Aorta (tissue), 5 donors: ENCODE measurements around the gene ACCS. TPM values are rescaled to one million over a fixed set of nuclear protein-coding genes. Genes with fewer than 3 reads are reported as not detected.

Source experiments
- ATAC-seq: fragments of 200-7000 bp; cut with Tn5 transposase; one replicate; pipeline ENCODE4 v1.9.1; 2022; ENCODE audit warnings: moderate library complexity; ENCODE audit not compliant: low FRiP score
- DNase-seq, 2 donors: peaks; one replicate each; pipeline ENCODE4 v3.0.0-alpha.2; 2020
- H3K27ac ChIP-seq, 2 donors: one replicate each; pipeline ENCODE4 v1.5.1; 2013; ENCODE audit warnings: low read length in 2 of 2, mild to moderate bottlenecking in 2 of 2, moderate library complexity in 2 of 2, control low read depth in 1 of 2, inconsistent platforms in 1 of 2, low read depth in 1 of 2
- H3K27me3 ChIP-seq, 2 donors: one replicate each; pipeline ENCODE4 v1.6.1; 2013; ENCODE audit warnings: control low read depth in 1 of 2, low read length in 1 of 2, mild to moderate bottlenecking in 1 of 2, moderate library complexity in 1 of 2; ENCODE audit not compliant: insufficient read depth in 2 of 2, control insufficient read depth in 1 of 2
- H3K36me3 ChIP-seq, 2 donors: one replicate each; pipeline ENCODE4 v1.6.1; 2013; ENCODE audit warnings: control low read depth in 1 of 2, low read length in 1 of 2, mild to moderate bottlenecking in 1 of 2; ENCODE audit not compliant: insufficient read depth in 2 of 2, control insufficient read depth in 1 of 2
- H3K4me1 ChIP-seq, 2 donors: one replicate each; pipeline ENCODE4 v1.6.1; 2013; ENCODE audit warnings: low read length in 2 of 2, control low read depth in 1 of 2, mild to moderate bottlenecking in 1 of 2, moderate library complexity in 1 of 2; ENCODE audit not compliant: insufficient read depth in 2 of 2, control insufficient read depth in 1 of 2
- H3K4me3 ChIP-seq, 2 donors: one replicate each; pipeline ENCODE4 v1.5.1; 2013; ENCODE audit warnings: low read length in 2 of 2, control low read depth in 1 of 2, mild to moderate bottlenecking in 1 of 2
- H3K9me3 ChIP-seq: one replicate; pipeline ENCODE4 v1.6.1; 2013; ENCODE audit warnings: mild to moderate bottlenecking, low read length; ENCODE audit not compliant: control insufficient read depth
- WGBS, 2 donors: extraction: QIAGEN DNeasy Blood & Tissue Kit; methylation state at CpG; one replicate each; pipeline ENCODE4 v1.1.7; 2013; 5-methylcytosine and 5-hydroxymethylcytosine counted together
- intact Hi-C, 2 donors: fragments of 100-400 bp; cut with DNase I; formaldehyde crosslinking; loops; one replicate each; pipeline versions ENCODE4 v1.14.2 to v1.15.0; 2022
- polyA plus RNA-seq, 2 donors: library from polyadenylated mRNA; stranded (reverse); fragments of 200-250 nt; gene quantifications; one replicate each; pipeline ENCODE4 v1.2.3, GENCODE V29; 2013
- total RNA-seq, 2 donors: library from RNA; stranded (reverse); fragmentation: NEBNext Ultra II Directional; extraction: Animal tissue kit (Norgen Biotek cat#: 25700); gene quantifications; one replicate each; pipeline ENCODE4 v1.2.1, GENCODE V29; 2021
- donor health status: healthy with polysubstance abuse.
- donor health status: Bipolar disorder and iron deficiency.
- donor health status: DM: no; HTN: no; CAD: no.
- donor health status: DM: no; HTN: no; CAD: no.
- donor health status: DM: yes; HTN: yes; CAD: no.

The ACCS gene
- total and polyA plus RNA-seq, 4 donors, result 8.8 to 92.5 (median 60.3) TPM

- Histone ChIP-seq H3K36me3 (peaks cover 0 to 3% of the 10 kb centered on the region in 2 donors), H3K9me3 (no peaks in the 10 kb centered on the region), H3K27ac (no peak overlapping the region), H3K27me3 (no peaks in the 10 kb centered on the region), H3K4me1 (no peaks in the 10 kb centered on the region), H3K4me3 (no peak overlapping the region)
- intact Hi-C loops, result loop anchor here in 1 of 2 donors (5.0 kb wide), 1 partner anchor 447 kb away; no protein-coding TSS in a partner anchor
- DNase-seq (no peak), ATAC-seq (no peak)
- WGBS, 2 donors, result 91 to 94% methylated on average over 1 of the region's 1 CpG
Measured at GRCh38 chr11:44090539-44090938, 24.5 kb downstream of the ACCS start.

GRCh38 chr11:44094260-44094868 lies 28.3 kb downstream of the ACCS start:
- Histone ChIP-seq H3K36me3 (peaks cover 0 to 3% of the 10 kb centered on the region in 2 donors), H3K4me1 (no peaks in the 10 kb centered on the region), H3K27me3 (no peaks in the 10 kb centered on the region), H3K4me3 (no peak overlapping the region), H3K27ac (no peak overlapping the region), H3K9me3 (no peaks in the 10 kb centered on the region)
- intact Hi-C loops, result loop anchor here in 1 of 2 donors (5.0 kb wide), 1 partner anchor 443 kb away; no protein-coding TSS in a partner anchor
- DNase-seq (peak; percentile 79), ATAC-seq (peak; percentile 80)
- 28 to 29% methylated on average over 11 of the region's 11 CpGs for WGBS, 2 donors

GRCh38 chr11:44095506-44096359 lies 29.7 kb downstream of the ACCS start, which contains the start of gene EXT2:
Gene EXT2, plus strand, starts transcription at chr11:44095678. Its CDS starts 12,035 bp downstream, at chr11:44107713.
- peak; percentile 97 for ATAC-seq
- peak within 1 kb of the TSS; percentile 94 to 96 for H3K4me3 ChIP-seq
- intact Hi-C loops, result loop anchor here in 1 of 2 donors (5.0 kb wide), 1 partner anchor 442 kb away; no protein-coding TSS in a partner anchor
- peak within 1 kb of the TSS in 1 of 2 donors; percentile 60 for H3K27ac ChIP-seq
- H3K36me3 ChIP-seq, result peaks cover 2 to 5% of the 10 kb centered on the region in 2 donors
- peak; percentile 92 to 97 for DNase-seq
- 1% methylated on average over 70 to 83 of the region's 83 CpGs for WGBS, 2 donors
- no peaks in the 10 kb centered on the region for H3K9me3 ChIP-seq
- H3K4me1 ChIP-seq, result no peaks in the 10 kb centered on the region
- no peaks in the 10 kb centered on the region for H3K27me3 ChIP-seq

- Histone ChIP-seq H3K4me1 (peaks cover under 1 to 2% of the 10 kb centered on the region in 2 donors), H3K27ac (no peak overlapping the region), H3K36me3 (peaks cover 2 to 5% of the 10 kb centered on the region in 2 donors), H3K27me3 (no peaks in the 10 kb centered on the region), H3K9me3 (no peaks in the 10 kb centered on the region), H3K4me3 (peak overlapping the region; percentile 94 to 96)
- no peak for ATAC-seq
- intact Hi-C loops, result loop anchor here in 1 of 2 donors (5.0 kb wide), 1 partner anchor 441 kb away; no protein-coding TSS in a partner anchor
- peak in 1 of 2 donors; percentile 75 for DNase-seq
- 11% methylated on average over 18 of the region's 18 CpGs for WGBS, 2 donors
Measured at GRCh38 chr11:44096360-44097185, 30.5 kb downstream of the ACCS start.

- H3K4me3 ChIP-seq, result no peak overlapping the region
- WGBS, 2 donors, result 73 to 76% methylated on average over 2 of the region's 2 CpGs
- H3K36me3 ChIP-seq, result peaks cover 2 to 3% of the 10 kb centered on the region in 2 donors
- no peak overlapping the region for H3K27ac ChIP-seq
- DNase-seq, result no peak
- no peak for ATAC-seq
- H3K27me3 ChIP-seq, result no peaks in the 10 kb centered on the region
- H3K4me1 ChIP-seq, result peaks cover 2 to 4% of the 10 kb centered on the region in 2 donors
- H3K9me3 ChIP-seq, result no peaks in the 10 kb centered on the region
- intact Hi-C loops, result loop anchor here in 1 of 2 donors (5.0 kb wide), 1 partner anchor 439 kb away; no protein-coding TSS in a partner anchor
Measured at GRCh38 chr11:44097821-44098220, 31.8 kb downstream of the ACCS start.

- ATAC-seq (no peak), DNase-seq (no peak)
- Histone ChIP-seq H3K9me3 (no peaks in the 10 kb centered on the region), H3K4me3 (no peak overlapping the region), H3K27ac (no peak overlapping the region), H3K27me3 (no peaks in the 10 kb centered on the region), H3K36me3 (peaks cover 2 to 3% of the 10 kb centered on the region in 2 donors), H3K4me1 (peaks cover 2 to 4% of the 10 kb centered on the region in 2 donors)
- WGBS, 2 donors, result 66 to 68% methylated on average over 2 of the region's 2 CpGs
- intact Hi-C loops, result no loop called here
Measured at GRCh38 chr11:44101098-44101497, 35.0 kb downstream of the ACCS start.

- H3K27ac ChIP-seq, result no peak overlapping the region
- 89% methylated on average over 5 of the region's 5 CpGs for WGBS, 2 donors
- H3K4me1 ChIP-seq, result peaks cover 2 to 4% of the 10 kb centered on the region in 2 donors
- peaks cover 3 to 7% of the 10 kb centered on the region in 2 donors for H3K36me3 ChIP-seq
- no peak for DNase-seq
- no peak for ATAC-seq
- no peaks in the 10 kb centered on the region for H3K27me3 ChIP-seq
- H3K9me3 ChIP-seq, result no peaks in the 10 kb centered on the region
- no peak overlapping the region for H3K4me3 ChIP-seq
- intact Hi-C loops, result no loop called here
Measured at GRCh38 chr11:44104481-44105294, 38.6 kb downstream of the ACCS start.
